IPS-20b (cell line): Measurements from ENCODE around the gene EPAS1.

Experiments
- H3K27ac ChIP-seq: one replicate; pipeline ENCODE4 v1.5.1; 2013; ENCODE audit warnings: low read length
- H3K27me3 ChIP-seq: 2 replicates; pipeline ENCODE4 v1.6.1; 2013; ENCODE audit warnings: mild to moderate bottlenecking, low read length, inconsistent platforms; ENCODE audit not compliant: insufficient read depth
- H3K36me3 ChIP-seq: 2 replicates; pipeline ENCODE4 v1.6.1; 2013; ENCODE audit warnings: low read depth, mild to moderate bottlenecking, inconsistent platforms, low read length, moderate library complexity; ENCODE audit not compliant: insufficient read depth
- H3K4me1 ChIP-seq: 2 replicates; pipeline ENCODE4 v1.6.1; 2013; ENCODE audit warnings: mild to moderate bottlenecking, control low read depth, inconsistent platforms, low read length, moderate library complexity; ENCODE audit not compliant: insufficient read depth
- H3K4me3 ChIP-seq: 2 replicates; pipeline ENCODE4 v1.5.1; 2013; ENCODE audit warnings: mild to moderate bottlenecking, low read length, inconsistent platforms
- H3K9ac ChIP-seq: 2 replicates; pipeline ENCODE4 v1.6.1; 2013; ENCODE audit warnings: low read depth, mild to moderate bottlenecking, inconsistent platforms, low read length, moderate library complexity
- H3K9me3 ChIP-seq: 2 replicates; pipeline ENCODE4 v1.6.1; 2013; ENCODE audit warnings: mild to moderate bottlenecking, low read depth, low read length, inconsistent platforms; ENCODE audit not compliant: insufficient read depth

The EPAS1 gene

DNA sequence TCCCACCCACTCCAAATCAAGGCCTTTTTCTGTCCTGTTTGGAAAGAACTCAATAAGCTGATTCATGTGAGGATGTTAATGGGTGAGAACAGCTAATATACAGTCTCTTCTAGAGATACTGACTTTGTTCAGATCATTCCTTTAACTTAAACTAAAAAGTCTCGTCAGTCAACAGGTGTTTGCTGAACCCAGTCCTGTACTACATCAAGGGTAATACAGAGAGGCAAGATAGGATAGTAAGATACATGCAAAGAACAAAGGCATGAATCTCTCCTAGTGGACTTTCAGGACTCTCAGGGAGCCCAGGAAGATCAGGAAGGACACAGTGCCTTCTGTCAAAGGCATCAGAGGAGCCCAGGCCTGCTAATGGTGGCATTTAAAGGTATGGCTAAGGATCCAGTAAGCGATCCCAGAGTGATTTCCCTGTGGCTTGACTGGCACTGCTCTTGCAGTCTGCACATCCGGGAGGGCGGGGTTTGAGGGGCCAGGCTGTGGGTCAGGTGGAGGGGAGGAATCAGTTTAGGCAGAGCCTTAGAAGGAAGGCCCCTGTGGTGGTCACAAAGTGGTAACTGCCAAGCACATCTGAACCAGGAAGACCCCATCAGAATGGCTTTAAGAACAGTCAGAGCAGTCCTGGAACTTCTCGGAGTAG is 54.0 kb downstream of the EPAS1 start:
- no peak overlapping the region for H3K9ac ChIP-seq
- no peaks in the 10 kb centered on the region for H3K4me1 ChIP-seq
- H3K27me3 ChIP-seq, result no peaks in the 10 kb centered on the region
- no peak overlapping the region for H3K27ac ChIP-seq
- no peaks in the 10 kb centered on the region for H3K36me3 ChIP-seq
- H3K4me3 ChIP-seq, result no peak overlapping the region
- no peaks in the 10 kb centered on the region for H3K9me3 ChIP-seq

DNA sequence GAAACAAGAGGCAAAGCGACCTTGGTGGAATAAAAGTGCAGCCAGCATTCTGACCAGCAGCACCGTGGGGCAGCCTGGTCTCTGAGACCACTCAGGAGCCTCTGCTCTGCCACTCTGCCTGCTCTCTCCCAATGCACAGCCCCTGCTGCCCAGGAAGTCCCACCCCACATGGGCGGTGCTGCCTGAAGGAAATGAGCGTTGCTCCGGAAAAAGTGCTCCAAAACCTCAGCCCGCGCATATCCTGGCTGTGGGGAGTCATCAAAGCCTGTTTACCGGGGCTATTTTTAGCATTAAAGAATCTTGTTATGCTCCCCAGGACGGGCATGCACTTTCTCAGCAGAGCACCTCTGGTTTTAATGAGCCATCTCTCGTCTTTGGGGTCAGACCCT is 54.5 kb downstream of the EPAS1 start:
- no peak overlapping the region for H3K4me3 ChIP-seq
- no peak overlapping the region for H3K9ac ChIP-seq

DNA sequence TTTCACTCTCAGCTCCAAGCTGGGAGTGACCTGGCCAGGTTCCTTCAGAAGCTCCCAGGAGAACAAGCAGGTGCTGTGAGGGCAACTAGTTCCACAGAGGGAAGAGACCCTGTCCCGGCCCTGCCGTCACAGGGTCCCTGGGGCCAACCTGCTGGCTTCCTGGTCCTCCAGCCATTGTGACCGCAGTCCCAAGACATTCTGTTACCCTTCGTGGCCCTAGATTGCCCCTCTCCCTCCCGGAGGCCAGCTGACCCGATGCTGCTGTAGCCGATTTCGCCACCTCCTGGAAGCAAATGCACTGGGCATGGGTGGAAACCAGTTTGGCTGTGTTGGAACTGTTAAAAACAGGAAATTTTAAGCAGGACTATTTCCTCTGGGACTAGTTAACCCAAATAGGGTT is 55.4 kb downstream of the EPAS1 start:
- Histone ChIP-seq H3K9me3 (no peaks in the 10 kb centered on the region), H3K4me3 (no peak overlapping the region), H3K4me1 (no peaks in the 10 kb centered on the region), H3K27me3 (no peaks in the 10 kb centered on the region), H3K9ac (no peak overlapping the region), H3K27ac (no peak overlapping the region), H3K36me3 (no peaks in the 10 kb centered on the region)

More for the DNA sequence above, 54.5 kb downstream of the EPAS1 start:
- Histone ChIP-seq H3K27ac (no peak overlapping the region), H3K36me3 (no peaks in the 10 kb centered on the region), H3K27me3 (no peaks in the 10 kb centered on the region), H3K9me3 (no peaks in the 10 kb centered on the region), H3K4me1 (no peaks in the 10 kb centered on the region)

DNA sequence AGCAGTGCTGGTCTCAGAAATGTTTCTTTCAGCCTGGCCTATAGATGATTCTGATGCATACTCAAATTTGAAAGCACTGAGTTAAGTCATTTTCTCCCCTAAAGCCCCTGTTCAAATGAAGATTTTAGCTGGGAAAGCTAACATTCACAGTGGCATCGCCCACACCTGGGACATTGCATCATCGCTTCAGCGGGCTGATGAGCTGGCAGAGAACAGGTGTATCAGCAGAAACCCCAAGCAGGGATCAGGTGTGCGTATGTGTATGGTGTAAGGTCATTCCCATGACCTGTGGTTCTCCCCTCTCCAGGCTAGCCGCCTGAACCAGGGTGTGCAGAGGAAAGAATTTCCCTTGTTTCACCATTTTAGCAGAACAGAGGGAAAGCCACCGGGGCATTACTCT is 56.3 kb downstream of the EPAS1 start:
- H3K9ac ChIP-seq, result no peak overlapping the region
- H3K4me1 ChIP-seq, result no peaks in the 10 kb centered on the region
- H3K27me3 ChIP-seq, result no peaks in the 10 kb centered on the region
- no peaks in the 10 kb centered on the region for H3K9me3 ChIP-seq
- H3K4me3 ChIP-seq, result no peak overlapping the region
- H3K36me3 ChIP-seq, result no peaks in the 10 kb centered on the region
- no peak overlapping the region for H3K27ac ChIP-seq

DNA sequence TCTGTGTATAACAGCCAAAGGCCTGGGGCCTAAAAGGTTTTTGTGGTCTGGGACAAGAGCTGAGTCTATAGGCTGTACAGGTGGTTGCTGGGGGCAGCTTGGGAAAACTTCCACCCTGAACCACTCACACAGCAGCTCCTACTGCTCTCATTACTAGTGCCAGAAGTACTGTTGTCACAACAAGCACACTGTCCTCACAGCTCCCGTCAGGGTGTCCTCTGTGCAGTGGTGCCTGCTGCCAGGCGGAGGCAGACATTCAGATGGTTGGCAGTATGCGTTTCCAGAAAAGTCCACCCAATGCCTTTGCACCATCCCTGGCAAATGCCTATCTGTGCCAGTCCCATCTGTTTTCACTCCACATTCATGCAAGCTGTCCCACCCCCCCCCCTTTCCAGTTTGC is 58.5 kb downstream of the EPAS1 start:
- H3K4me1 ChIP-seq, result no peaks in the 10 kb centered on the region
- H3K4me3 ChIP-seq, result no peak overlapping the region
- H3K9me3 ChIP-seq, result no peaks in the 10 kb centered on the region
- no peaks in the 10 kb centered on the region for H3K36me3 ChIP-seq
- no peaks in the 10 kb centered on the region for H3K27me3 ChIP-seq
- no peak overlapping the region for H3K27ac ChIP-seq
- no peak overlapping the region for H3K9ac ChIP-seq

DNA sequence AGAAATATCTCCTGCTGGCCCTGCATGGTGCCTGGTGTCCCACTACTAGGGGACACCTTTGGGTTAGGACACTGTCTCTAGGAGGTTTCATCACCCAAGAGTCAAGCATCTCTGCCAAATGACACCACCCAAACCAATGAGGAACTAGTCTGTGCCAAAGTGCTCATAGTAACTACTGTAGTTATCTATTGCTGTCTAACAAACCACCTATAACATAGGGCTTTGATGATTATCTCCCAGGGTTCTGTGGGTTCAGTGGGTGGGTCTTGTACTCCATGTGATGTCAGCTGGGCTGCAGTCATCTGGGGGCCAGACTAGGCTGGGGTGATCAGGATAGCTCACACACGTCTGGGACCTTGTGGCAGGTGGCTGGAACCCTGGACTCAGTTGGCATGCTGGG is 59.8 kb downstream of the EPAS1 start:
- no peaks in the 10 kb centered on the region for H3K36me3 ChIP-seq

DNA sequence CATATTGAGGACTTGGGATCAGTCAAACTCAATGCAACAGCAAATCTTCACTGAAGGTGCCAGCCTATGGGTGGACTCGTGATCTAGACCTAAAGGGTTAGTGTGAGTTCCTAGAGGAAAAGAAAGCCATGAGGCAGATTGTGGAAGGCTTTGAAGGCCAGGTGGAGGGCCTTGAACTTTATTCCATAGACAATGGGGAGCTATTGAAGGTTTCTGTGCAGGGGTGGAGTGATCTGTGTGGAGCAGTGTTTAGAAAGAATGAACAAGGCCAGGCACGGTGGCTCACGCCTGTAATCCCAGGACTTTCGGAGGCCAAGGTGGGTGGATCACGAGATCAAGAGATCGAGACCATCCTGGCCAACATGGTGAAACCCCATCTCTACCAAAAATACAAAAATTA is 61.5 kb downstream of the EPAS1 start:
- no peaks in the 10 kb centered on the region for H3K9me3 ChIP-seq
- no peak overlapping the region for H3K4me3 ChIP-seq
- no peaks in the 10 kb centered on the region for H3K27me3 ChIP-seq
- H3K4me1 ChIP-seq, result no peaks in the 10 kb centered on the region
- H3K27ac ChIP-seq, result no peak overlapping the region
- H3K36me3 ChIP-seq, result no peaks in the 10 kb centered on the region
- no peak overlapping the region for H3K9ac ChIP-seq

More for the DNA sequence above, 59.8 kb downstream of the EPAS1 start:
- Histone ChIP-seq H3K4me3 (no peak overlapping the region), H3K4me1 (no peaks in the 10 kb centered on the region), H3K9ac (no peak overlapping the region), H3K9me3 (no peaks in the 10 kb centered on the region), H3K27ac (no peak overlapping the region), H3K27me3 (no peaks in the 10 kb centered on the region)

DNA sequence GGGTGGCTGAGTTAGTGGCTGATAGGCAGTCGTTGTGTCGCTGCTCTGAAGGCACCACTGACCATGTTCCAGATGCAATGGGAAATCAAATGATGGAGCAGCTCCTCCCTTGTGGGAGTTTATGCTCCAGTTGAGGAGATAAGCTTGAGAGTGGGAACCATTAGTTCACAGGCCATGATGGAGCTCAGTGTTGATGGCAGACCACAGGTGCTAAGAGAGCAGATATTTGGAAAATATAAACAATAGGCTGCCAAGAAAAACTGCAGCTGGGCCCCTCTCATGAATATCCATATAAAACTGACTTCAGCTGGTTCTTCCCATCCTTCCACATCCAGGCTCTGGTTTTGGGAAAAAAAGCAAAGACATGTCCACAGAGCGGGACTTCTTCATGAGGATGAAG is 63.1 kb downstream of the EPAS1 start:
- H3K27me3 ChIP-seq, result no peaks in the 10 kb centered on the region
- H3K9me3 ChIP-seq, result no peaks in the 10 kb centered on the region
- H3K9ac ChIP-seq, result no peak overlapping the region
- no peaks in the 10 kb centered on the region for H3K4me1 ChIP-seq
- no peak overlapping the region for H3K27ac ChIP-seq
- no peaks in the 10 kb centered on the region for H3K36me3 ChIP-seq
- H3K4me3 ChIP-seq, result no peak overlapping the region

DNA sequence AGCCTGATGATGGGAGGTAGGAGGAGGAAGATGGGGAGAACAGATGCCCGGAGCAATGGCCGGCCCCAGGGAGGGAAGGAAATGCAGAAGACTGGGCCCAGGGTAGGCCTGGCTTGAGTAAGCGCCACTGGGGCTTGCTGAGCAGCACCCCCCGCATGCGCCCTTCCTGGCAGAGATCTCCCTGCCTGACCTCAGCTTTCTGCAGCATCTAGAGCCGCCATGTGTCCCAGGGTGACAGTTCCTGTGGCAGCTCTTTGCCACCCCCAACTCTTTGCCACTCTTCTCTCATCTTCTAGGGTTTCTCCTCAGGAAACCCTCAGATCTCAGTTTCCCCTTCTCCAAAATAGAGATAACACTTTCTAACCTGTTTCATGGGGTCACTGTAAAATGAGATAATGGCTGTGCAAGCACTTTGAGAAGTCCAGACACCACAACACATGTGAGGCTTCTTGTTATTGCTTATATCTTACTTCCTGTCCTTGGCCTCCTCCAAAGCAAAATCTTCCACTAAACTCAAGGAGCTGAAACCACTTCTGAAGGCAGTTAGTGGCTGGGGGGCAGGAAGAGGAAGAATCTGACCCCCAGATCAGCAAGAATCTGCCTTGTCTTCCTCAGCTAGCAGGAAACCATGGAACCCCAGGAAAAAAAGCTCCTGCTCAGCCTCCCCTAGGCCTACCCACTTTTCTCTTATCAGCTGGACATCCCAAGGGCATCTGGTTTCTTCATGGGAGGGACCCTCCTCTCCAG is 64.9 kb downstream of the EPAS1 start:
- H3K9me3 ChIP-seq, result no peaks in the 10 kb centered on the region
- H3K36me3 ChIP-seq, result no peaks in the 10 kb centered on the region
- H3K4me1 ChIP-seq, result no peaks in the 10 kb centered on the region
- no peaks in the 10 kb centered on the region for H3K27me3 ChIP-seq
- no peak overlapping the region for H3K4me3 ChIP-seq
- no peak overlapping the region for H3K9ac ChIP-seq
- no peak overlapping the region for H3K27ac ChIP-seq

DNA sequence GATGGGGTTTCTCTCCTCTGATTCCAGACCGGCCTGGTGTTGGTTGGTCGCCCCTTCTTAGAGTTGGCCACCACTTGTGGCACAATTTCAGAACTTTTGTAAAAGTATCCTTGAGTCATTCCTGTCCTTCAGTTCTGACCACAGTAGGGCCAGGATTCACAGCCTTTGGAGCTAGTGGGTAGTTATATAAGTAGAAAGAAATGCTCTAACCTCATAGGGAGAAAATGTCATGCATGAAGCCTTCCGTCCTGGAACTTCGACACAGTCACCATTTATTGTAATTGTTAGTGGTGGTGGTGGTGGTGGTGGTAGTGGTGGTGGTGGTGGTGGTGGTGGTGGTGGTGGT is 65.4 kb downstream of the EPAS1 start:
- Histone ChIP-seq H3K4me1 (no peaks in the 10 kb centered on the region), H3K9ac (no peak overlapping the region), H3K4me3 (no peak overlapping the region), H3K36me3 (no peaks in the 10 kb centered on the region), H3K27ac (no peak overlapping the region), H3K27me3 (no peaks in the 10 kb centered on the region), H3K9me3 (no peaks in the 10 kb centered on the region)

DNA sequence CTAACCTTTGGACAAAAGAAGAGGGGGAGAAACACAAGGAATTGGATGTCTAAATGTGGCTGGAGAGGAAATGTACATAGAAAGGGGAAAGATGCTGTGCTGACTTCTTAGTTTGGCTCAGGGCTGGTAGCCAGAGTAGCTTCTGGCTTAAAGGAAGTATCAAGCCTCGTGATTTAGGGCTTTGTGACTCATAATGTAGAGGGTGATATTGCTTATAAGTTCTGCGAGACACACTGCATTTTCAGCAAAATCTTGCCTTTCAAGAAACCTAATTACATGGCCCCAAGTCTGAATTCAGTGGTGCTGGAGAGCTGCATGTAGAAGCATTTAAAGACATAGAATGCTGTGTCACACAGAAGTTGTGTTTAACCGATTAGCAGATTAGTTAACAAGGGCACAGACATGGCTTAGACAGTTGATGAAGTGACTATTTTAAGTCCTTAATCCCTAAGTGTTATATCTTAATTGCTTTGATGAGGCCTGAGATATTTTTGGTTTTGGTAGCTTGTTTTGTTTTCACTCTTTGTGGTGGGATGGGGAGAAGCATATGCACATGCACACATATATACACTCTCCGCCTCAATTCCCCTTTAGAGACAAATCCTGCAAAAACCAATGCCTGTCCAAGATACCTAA is 66.4 kb downstream of the EPAS1 start:
- no peaks in the 10 kb centered on the region for H3K4me1 ChIP-seq
- H3K36me3 ChIP-seq, result no peaks in the 10 kb centered on the region
- H3K9ac ChIP-seq, result no peak overlapping the region
- no peak overlapping the region for H3K27ac ChIP-seq
- no peak overlapping the region for H3K4me3 ChIP-seq
- H3K9me3 ChIP-seq, result no peaks in the 10 kb centered on the region
- H3K27me3 ChIP-seq, result no peaks in the 10 kb centered on the region

DNA sequence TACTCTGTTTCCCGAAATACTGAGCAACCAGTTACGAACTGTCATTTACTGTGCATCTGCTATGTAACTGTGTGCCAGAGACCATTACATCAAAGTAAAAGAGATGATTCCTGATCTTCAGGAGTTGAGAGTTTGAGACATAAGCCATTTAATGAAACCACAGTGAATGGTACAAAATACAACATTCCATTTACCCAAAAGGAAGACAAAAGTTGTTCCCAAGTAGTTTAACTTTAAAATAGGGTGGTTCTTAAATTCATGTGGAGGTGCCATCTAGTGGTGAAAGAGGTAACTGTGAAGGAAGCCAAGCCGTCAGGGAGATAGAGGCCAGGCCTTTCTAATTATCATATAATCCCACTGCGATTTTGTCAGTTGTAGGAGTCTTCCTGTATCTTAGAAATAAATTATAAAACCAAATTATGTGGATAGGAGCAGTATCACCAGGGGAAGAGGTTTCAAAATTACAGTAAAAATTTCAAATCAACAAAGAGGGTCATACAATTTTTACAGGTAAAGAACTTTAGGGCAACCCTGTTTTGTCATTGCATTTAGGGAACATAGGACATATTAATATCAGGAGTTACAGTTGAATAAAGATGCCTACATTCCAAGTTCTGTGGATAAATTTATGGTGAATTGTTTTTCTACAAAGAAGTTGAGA is 67.7 kb downstream of the EPAS1 start:
- Histone ChIP-seq H3K4me3 (no peak overlapping the region), H3K27ac (no peak overlapping the region), H3K36me3 (no peaks in the 10 kb centered on the region)

More for the DNA sequence above, 67.7 kb downstream of the EPAS1 start:
- Histone ChIP-seq H3K27me3 (no peaks in the 10 kb centered on the region), H3K9me3 (no peaks in the 10 kb centered on the region), H3K9ac (no peak overlapping the region), H3K4me1 (no peaks in the 10 kb centered on the region)
